Lower leg skin (tissue), 3 donors: Measurements from ENCODE around the gene R3HDM2.

ENCODE experiments used
- POLR2A ChIP-seq, 2 donors: fragments of 450-650 bp; IDR thresholded peaks; one replicate each; pipeline ENCODE4 v1.6.1; 2016 to 2017; ENCODE audit warnings: antibody characterized with exemption in 2 of 2, mild to moderate bottlenecking in 1 of 2, moderate library complexity in 1 of 2
- TF ChIP-seq, protein P1 (sequence below), 3 donors: fragments of 450-650 bp; IDR thresholded peaks; one replicate each; pipeline ENCODE4 v1.5.1; 2016; ENCODE audit warnings: antibody characterized with exemption in 3 of 3, mild to moderate bottlenecking in 3 of 3, moderate library complexity in 2 of 3

GRCh38 chr12:57459750-57460467, 29.1 kb upstream of the R3HDM2 start, which contains the start of gene GLI1:
- no peak for TF ChIP-seq POLR2A (IDR thresholded peaks at IDR 0.05)
- TF ChIP-seq, protein P1, sequence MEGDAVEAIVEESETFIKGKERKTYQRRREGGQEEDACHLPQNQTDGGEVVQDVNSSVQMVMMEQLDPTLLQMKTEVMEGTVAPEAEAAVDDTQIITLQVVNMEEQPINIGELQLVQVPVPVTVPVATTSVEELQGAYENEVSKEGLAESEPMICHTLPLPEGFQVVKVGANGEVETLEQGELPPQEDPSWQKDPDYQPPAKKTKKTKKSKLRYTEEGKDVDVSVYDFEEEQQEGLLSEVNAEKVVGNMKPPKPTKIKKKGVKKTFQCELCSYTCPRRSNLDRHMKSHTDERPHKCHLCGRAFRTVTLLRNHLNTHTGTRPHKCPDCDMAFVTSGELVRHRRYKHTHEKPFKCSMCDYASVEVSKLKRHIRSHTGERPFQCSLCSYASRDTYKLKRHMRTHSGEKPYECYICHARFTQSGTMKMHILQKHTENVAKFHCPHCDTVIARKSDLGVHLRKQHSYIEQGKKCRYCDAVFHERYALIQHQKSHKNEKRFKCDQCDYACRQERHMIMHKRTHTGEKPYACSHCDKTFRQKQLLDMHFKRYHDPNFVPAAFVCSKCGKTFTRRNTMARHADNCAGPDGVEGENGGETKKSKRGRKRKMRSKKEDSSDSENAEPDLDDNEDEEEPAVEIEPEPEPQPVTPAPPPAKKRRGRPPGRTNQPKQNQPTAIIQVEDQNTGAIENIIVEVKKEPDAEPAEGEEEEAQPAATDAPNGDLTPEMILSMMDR (IDR thresholded peaks at IDR 0.05), result no peak
